Stimulated activated CD8-positive, alpha-beta memory T cell treated with anti-CD3 and anti-CD28 coated beads, Interleukin-2, amount 100 ng/mL, for 48 hours (primary cell): Measurements from ENCODE around the gene PRKAR1A.

ENCODE experiments used
- DNase-seq, 2 donors: peaks; one replicate each; pipeline ENCODE4 v3.0.0-alpha.2; 2020; ENCODE audit warnings: low read depth in 2 of 2

Gene PRKAR1A

GRCh38 chr17:68600067-68600930, 88.1 kb downstream of the PRKAR1A start:
- DNase-seq: no peak
